H1 (cell line): ENCODE data around the gene PIGZ. TPM values are rescaled to one million over a fixed set of nuclear protein-coding genes. Genes with fewer than 3 reads are reported as not detected.

Experiments
- CTCF ChIA-PET: fragments of 300-600 bp; sonication (Branson Sonifier 250); formaldehyde crosslinking; loops from one replicate; lab custom pipeline; 2021; ENCODE audit not compliant: partially characterized antibody; lab: Charles Lee
- POLR2A ChIA-PET: fragments of 300-600 bp; sonication (Branson Sonifier 250); formaldehyde crosslinking; loops from one replicate; lab custom pipeline; 2021; ENCODE audit warnings: inconsistent platforms; ENCODE audit not compliant: partially characterized antibody; lab: Charles Lee
- DNase-seq, 2 experiments: peaks; one replicate each; pipeline versions ENCODE4 v3.0.0 to v3.0.0-alpha.2; 2010 to 2022; ENCODE audit warnings: low spot score in 2 of 2, low read depth in 1 of 2, mixed read lengths in 1 of 2
- FAIRE-seq: peaks from 2 replicates; lab custom pipeline; 2011; peaks lifted over from hg19 to GRCh38; lab: Jason Lieb, UNC
- H2AFZ ChIP-seq: 2 replicates; pipeline ENCODE4 v1.8.1; 2012; ENCODE audit warnings: low read length, inconsistent platforms
- H2AK5ac ChIP-seq: 2 replicates; pipeline ENCODE4 v1.6.1; 2013; ENCODE audit warnings: low read depth, low read length
- H2BK120ac ChIP-seq: replicated peaks from 2 replicates; pipeline ENCODE3; 2013; ENCODE audit warnings: low read depth, low read length, inconsistent platforms
- H2BK12ac ChIP-seq: 2 replicates; pipeline ENCODE4 v1.6.1; 2013; ENCODE audit warnings: low read depth, low read length
- H2BK15ac ChIP-seq: 2 replicates; pipeline ENCODE4 v1.6.1; 2013; ENCODE audit warnings: low read length
- H2BK20ac ChIP-seq: 2 replicates; pipeline ENCODE4 v1.6.1; 2013; ENCODE audit warnings: low read length
- H2BK5ac ChIP-seq: 2 replicates; pipeline ENCODE4 v1.6.1; 2013; ENCODE audit warnings: low read depth, low read length
- H3K14ac ChIP-seq: 2 replicates; pipeline ENCODE4 v1.6.1; 2013; ENCODE audit warnings: inconsistent platforms; ENCODE audit not compliant: insufficient read length
- H3K18ac ChIP-seq: 2 replicates; pipeline ENCODE4 v1.6.1; 2013; ENCODE audit warnings: low read length; ENCODE audit errors: extremely low read depth
- H3K23ac ChIP-seq: 2 replicates; pipeline ENCODE4 v1.6.1; 2013; ENCODE audit warnings: inconsistent platforms; ENCODE audit not compliant: insufficient read length
- H3K23me2 ChIP-seq: 2 replicates; pipeline ENCODE4 v1.6.1; 2013; ENCODE audit warnings: low read depth, low read length
- H3K27ac ChIP-seq: 2 replicates; pipeline ENCODE4 v1.6.1; 2011; ENCODE audit warnings: low read depth, low read length, inconsistent platforms
- H3K27me3 ChIP-seq, 4 experiments: replicated peaks in 1 of 4; 1 replicate in 1 of 4; 2 replicates in 3 of 4; pipeline versions ENCODE4 v1.6.1 to v1.8.1; 2011 to 2013; ENCODE audit warnings: low read length in 3 of 4, mild to moderate bottlenecking in 3 of 4, inconsistent platforms in 2 of 4, mixed read lengths in 2 of 4, moderate library complexity in 1 of 4; ENCODE audit not compliant: control insufficient read depth in 3 of 4, insufficient read depth in 3 of 4; ENCODE audit errors: extremely low read depth in 1 of 4
- H3K36me3 ChIP-seq, 4 experiments: 2 replicates each; pipeline versions ENCODE4 v1.6.1 to v1.8.1; 2011 to 2013; ENCODE audit warnings: mild to moderate bottlenecking in 4 of 4, low read length in 3 of 4, moderate library complexity in 2 of 4, control low read depth in 1 of 4, inconsistent platforms in 1 of 4; ENCODE audit not compliant: insufficient read depth in 4 of 4, control insufficient read depth in 2 of 4
- H3K4ac ChIP-seq: replicated peaks from 2 replicates; pipeline ENCODE3; 2013; ENCODE audit warnings: low read length, low read depth, mixed read lengths, inconsistent platforms; ENCODE audit not compliant: insufficient read length
- H3K4me1 ChIP-seq, 4 experiments: replicated peaks in 1 of 4; 1 replicate in 1 of 4; 2 replicates in 3 of 4; pipeline versions ENCODE4 v1.6.1 to v1.8.1; 2011 to 2013; ENCODE audit warnings: low read length in 3 of 4, inconsistent platforms in 2 of 4, mixed read lengths in 1 of 4; ENCODE audit not compliant: insufficient read depth in 4 of 4, control insufficient read depth in 3 of 4
- H3K4me2 ChIP-seq, 2 experiments: 2 replicates each; pipeline versions ENCODE4 v1.6.1 to v1.8.1; 2011 to 2013; ENCODE audit warnings: low read depth in 2 of 2, low read length in 2 of 2, control low read depth in 1 of 2, inconsistent platforms in 1 of 2, mild to moderate bottlenecking in 1 of 2; ENCODE audit not compliant: insufficient read depth in 1 of 2
- H3K4me3 ChIP-seq, 4 experiments: fragments of 200-600, 300-600 bp in 1 of 4; sonication (generic), shearing (Covaris generic), sonication (Bioruptor Twin) in 1 of 4; 2 replicates each; pipeline versions ENCODE4 v1.5.1 to v1.8.1; 2011 to 2016; ENCODE audit warnings: low read length in 4 of 4, low read depth in 3 of 4, control low read depth in 2 of 4, inconsistent platforms in 2 of 4, mild to moderate bottlenecking in 2 of 4, mixed read lengths in 1 of 4, moderate library complexity in 1 of 4; ENCODE audit not compliant: insufficient read depth in 2 of 4; ENCODE audit errors: extremely low read depth in 1 of 4
- H3K56ac ChIP-seq: replicated peaks from 2 replicates; pipeline ENCODE3; 2013; ENCODE audit warnings: low read depth, mild to moderate bottlenecking, mixed read lengths, low read length, inconsistent platforms; ENCODE audit not compliant: insufficient read length
- H3K79me1 ChIP-seq: 2 replicates; pipeline ENCODE4 v1.6.1; 2013; ENCODE audit warnings: low read depth, low read length, control low read depth
- H3K79me2 ChIP-seq, 2 experiments: 2 replicates each; pipeline versions ENCODE4 v1.6.1 to v1.8.1; 2012 to 2013; ENCODE audit warnings: low read length in 2 of 2, mild to moderate bottlenecking in 2 of 2, inconsistent platforms in 1 of 2; ENCODE audit not compliant: insufficient read depth in 2 of 2, control insufficient read depth in 1 of 2
- H3K9ac ChIP-seq, 4 experiments: replicated peaks in 1 of 4; 1 replicate in 1 of 4; 2 replicates in 3 of 4; pipeline versions ENCODE4 v1.6.1 to v1.8.1; 2011 to 2013; ENCODE audit warnings: low read depth in 3 of 4, low read length in 3 of 4, control low read depth in 2 of 4, mild to moderate bottlenecking in 2 of 4, moderate library complexity in 2 of 4, inconsistent platforms in 1 of 4; ENCODE audit errors: extremely low read depth in 1 of 4
- H3K9me3 ChIP-seq, 2 experiments: 2 replicates each; pipeline versions ENCODE4 v1.6.1 to v1.8.1; 2012 to 2013; ENCODE audit warnings: mild to moderate bottlenecking in 2 of 2, moderate library complexity in 2 of 2, control low read depth in 1 of 2, inconsistent platforms in 1 of 2, low read depth in 1 of 2, low read length in 1 of 2, mixed read lengths in 1 of 2; ENCODE audit not compliant: insufficient read depth in 2 of 2
- H4K20me1 ChIP-seq, 2 experiments: replicated peaks in 1 of 2; 2 replicates each; pipeline versions ENCODE3 to v1.8.1; 2011 to 2013; ENCODE audit warnings: inconsistent platforms in 2 of 2, low read length in 2 of 2, mild to moderate bottlenecking in 1 of 2; ENCODE audit not compliant: insufficient read depth in 2 of 2, control insufficient read depth in 1 of 2
- H4K5ac ChIP-seq: 2 replicates; pipeline ENCODE4 v1.6.1; 2013; ENCODE audit warnings: low read length, low read depth, mixed read lengths, inconsistent platforms; ENCODE audit not compliant: insufficient read length
- H4K8ac ChIP-seq: 2 replicates; pipeline ENCODE4 v1.8.0; 2013; ENCODE audit warnings: mild to moderate bottlenecking, moderate library complexity, low read length, inconsistent platforms; ENCODE audit not compliant: insufficient read depth; ENCODE audit errors: extremely low read depth
- H4K91ac ChIP-seq: replicated peaks from 2 replicates; pipeline ENCODE3; 2013; ENCODE audit warnings: low read length, mixed read lengths, inconsistent platforms; ENCODE audit not compliant: insufficient read length
- CBX8 ChIP-seq: fragments of 300-800, 300-1000 bp; sonication (generic); IDR thresholded peaks from 2 replicates; pipeline ENCODE4 v1.7.1; 2016; ENCODE audit warnings: low read depth, low read length, borderline replicate concordance
- CHD1 ChIP-seq: IDR thresholded peaks from 2 replicates; pipeline ENCODE4 v1.6.1; 2012; ENCODE audit warnings: low read depth, low read length, improper control_type of control experiment
- CTBP2 ChIP-seq: IDR thresholded peaks from 2 replicates; pipeline ENCODE4 v1.7.0; 2011; ENCODE audit warnings: borderline replicate concordance, mild to moderate bottlenecking, moderate library complexity, mixed read lengths, low read length; ENCODE audit not compliant: insufficient read depth, insufficient read length
- JUN ChIP-seq: IDR thresholded peaks from 2 replicates; pipeline ENCODE4 v1.6.1; 2011; ENCODE audit warnings: low read depth, mild to moderate bottlenecking, improper control_type of control experiment, low read length
- PHF8 ChIP-seq: fragments of 200-600 bp; sonication (generic); conservative IDR thresholded peaks from 2 replicates; pipeline ENCODE4 v1.7.1; 2012; ENCODE audit warnings: low read depth, mild to moderate bottlenecking, inconsistent platforms, low read length, moderate library complexity
- RBBP5 ChIP-seq: IDR thresholded peaks from 2 replicates; pipeline ENCODE4 v1.7.1; 2012; ENCODE audit warnings: low read depth, mild to moderate bottlenecking, inconsistent platforms, low read length, moderate library complexity, borderline replicate concordance
- SIN3A ChIP-seq, 2 experiments: IDR thresholded peaks in 1 of 2; conservative IDR thresholded peaks in 1 of 2; 2 replicates each; pipeline ENCODE4 v1.6.1; 2011 to 2012; ENCODE audit warnings: low read length in 2 of 2, improper control_type of control experiment in 1 of 2, low read depth in 1 of 2, mild to moderate bottlenecking in 1 of 2
- WGBS, 2 experiments: shearing (Covaris generic) in 1 of 2; methylation state at CpG; one replicate each; pipeline versions ENCODE4 v1.1.6 to v1.1.7; 2013 to 2015; ENCODE audit warnings: low lambda C conversion rate in 2 of 2, mixed read lengths in 2 of 2, inconsistent platforms in 1 of 2, low coverage in 1 of 2, missing lambda C conversion rate in 1 of 2; ENCODE audit not compliant: insufficient replicate concordance in 2 of 2, insufficient coverage in 1 of 2, insufficient read length in 1 of 2; ENCODE audit errors: extremely low coverage in 1 of 2, missing lambda C conversion rate in 1 of 2; 5-methylcytosine and 5-hydroxymethylcytosine counted together
- polyA plus RNA-seq, 7 experiments: library from polyadenylated mRNA; depleted of rRNA in 3 of 7; stranded (reverse) in 5 of 7; unstranded in 2 of 7; fragments of >200 nt in 5 of 7; fragments of 200-250 nt in 2 of 7; gene quantifications; 1 replicate in 5 of 7; 2 replicates in 1 of 7; 4 replicates in 1 of 7; pipeline versions ENCODE4 v1.2.1 to v1.2.3, GENCODE V29; 2011 to 2013; ENCODE audit warnings: missing spikeins in 2 of 7, mixed read lengths in 2 of 7
- total RNA-seq: library from RNA; stranded (reverse); fragmentation: NEBNext Ultra II Directional; extraction: Animal tissue kit (Norgen Biotek cat#: 25700); gene quantifications from 2 replicates; pipeline ENCODE4 v1.2.1, GENCODE V29; 2021
- TF ChIP-seq, protein P1 (sequence below): IDR thresholded peaks from 2 replicates; pipeline ENCODE4 v1.6.1; 2012; ENCODE audit warnings: inconsistent platforms
- TF ChIP-seq, protein P2 (sequence below): IDR thresholded peaks from 2 replicates; pipeline ENCODE4 v1.6.1; 2011; ENCODE audit warnings: low read length, improper control_type of control experiment

Gene PIGZ
- total and polyA plus RNA-seq, 2 of the 8 experiments (the other 6 are each of a cell fraction or from before 2014, with no cell fraction given), result 0.32 TPM; not detected in 1

DNA sequence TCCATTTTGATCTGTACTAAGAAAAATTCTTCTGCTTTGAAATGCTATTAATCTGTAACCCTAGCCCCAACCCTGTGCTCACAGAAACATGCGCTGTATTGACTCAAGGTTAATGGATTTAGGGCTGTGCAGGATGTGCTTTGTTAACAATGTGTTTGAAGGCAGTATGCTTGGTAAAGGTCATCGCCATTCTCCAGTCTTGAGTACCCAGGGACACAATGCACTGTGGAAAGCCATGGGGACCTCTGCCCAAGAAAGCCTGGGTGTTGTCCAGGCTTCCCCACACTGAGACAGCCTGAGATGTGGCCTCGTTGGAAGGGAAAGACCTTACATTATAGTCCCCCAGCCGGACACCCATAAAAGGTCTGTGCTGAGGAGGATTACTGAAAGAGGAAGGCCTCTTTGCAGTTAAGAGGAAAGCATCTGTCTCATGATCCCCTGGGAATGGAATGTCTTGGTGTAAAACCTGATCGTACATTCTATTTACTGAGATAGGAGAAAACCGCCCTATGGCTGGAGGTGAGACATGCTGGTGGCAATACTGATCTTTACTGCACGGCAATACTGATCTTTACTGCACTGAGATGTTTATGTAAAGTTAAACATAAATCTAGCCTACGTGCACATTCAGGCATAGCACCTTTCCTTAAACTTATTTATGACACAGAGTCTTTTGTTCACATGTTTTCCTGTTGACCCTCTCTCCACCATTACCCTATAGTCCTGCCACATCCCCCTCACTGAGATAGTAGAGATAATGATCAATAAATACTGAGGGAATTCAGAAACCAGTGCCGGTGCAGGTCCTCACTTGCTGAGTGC, 6.3 kb downstream of the PIGZ start:
- Histone ChIP-seq H4K91ac (no peak overlapping the region), H3K36me3 (no peaks in the 10 kb centered on the region), H2BK15ac (no peak overlapping the region), H3K27ac (no peak overlapping the region), H3K4me2 (no peak overlapping the region), H3K4me1 (peaks cover 0 to 10% (median 6%) of the 10 kb centered on the region in 4 experiments; a peak in 4 of 7 replicates), H3K4me3 (no peak overlapping the region), H3K9ac (no peak overlapping the region), H3K56ac (no peak overlapping the region), H3K4ac (no peak overlapping the region), H2BK20ac (no peak overlapping the region), H4K8ac (no peak overlapping the region)
- CTCF ChIA-PET, result no interaction called here
- FAIRE-seq, result no peak
- TF ChIP-seq CBX8 (no peak), RBBP5 (no peak), JUN (no peak), SIN3A (conservative IDR thresholded peaks at IDR 0.05 in 1 of 2, IDR thresholded peaks at IDR 0.05 in 1 of 2; ENCODE audit: low read depth in 1 of 2, low read length in 2 of 2) (no peak), CTBP2 (no peak), PHF8 (no peak), CHD1 (no peak)
- TF ChIP-seq, protein P1, sequence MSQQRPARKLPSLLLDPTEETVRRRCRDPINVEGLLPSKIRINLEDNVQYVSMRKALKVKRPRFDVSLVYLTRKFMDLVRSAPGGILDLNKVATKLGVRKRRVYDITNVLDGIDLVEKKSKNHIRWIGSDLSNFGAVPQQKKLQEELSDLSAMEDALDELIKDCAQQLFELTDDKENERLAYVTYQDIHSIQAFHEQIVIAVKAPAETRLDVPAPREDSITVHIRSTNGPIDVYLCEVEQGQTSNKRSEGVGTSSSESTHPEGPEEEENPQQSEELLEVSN, result no peak
- TF ChIP-seq, protein P2, sequence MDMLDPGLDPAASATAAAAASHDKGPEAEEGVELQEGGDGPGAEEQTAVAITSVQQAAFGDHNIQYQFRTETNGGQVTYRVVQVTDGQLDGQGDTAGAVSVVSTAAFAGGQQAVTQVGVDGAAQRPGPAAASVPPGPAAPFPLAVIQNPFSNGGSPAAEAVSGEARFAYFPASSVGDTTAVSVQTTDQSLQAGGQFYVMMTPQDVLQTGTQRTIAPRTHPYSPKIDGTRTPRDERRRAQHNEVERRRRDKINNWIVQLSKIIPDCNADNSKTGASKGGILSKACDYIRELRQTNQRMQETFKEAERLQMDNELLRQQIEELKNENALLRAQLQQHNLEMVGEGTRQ, result no peak
- TF ChIP-seq, all 59 proteins: peak for 0
- Histone ChIP-seq H3K18ac (no peak overlapping the region), H3K27me3 (peaks cover 15 to 23% (median 23%) of the 10 kb centered on the region in 4 experiments), H3K79me1 (no peaks in the 10 kb centered on the region), H2AFZ (no peak overlapping the region), H3K23me2 (no peaks in the 10 kb centered on the region), H2AK5ac (no peak overlapping the region), H3K9me3 (no peaks in the 10 kb centered on the region), H3K79me2 (no peaks in the 10 kb centered on the region), H3K14ac (no peak overlapping the region), H2BK12ac (no peak overlapping the region), H4K5ac (no peak overlapping the region), H4K20me1 (no peaks in the 10 kb centered on the region), H2BK5ac (no peak overlapping the region), H3K23ac (no peak overlapping the region), H2BK120ac (no peak overlapping the region)
- no peak for DNase-seq
- POLR2A ChIA-PET, result no interaction called here
- 81% methylated on average over 9 of the region's 9 CpGs; no CpG with 5 or more reads in 1 of the 2 experiments for WGBS, 2 experiments
